HG02610 (cell line): Measurements from ENCODE around the gene RCN2.

Experiments
- ATAC-seq: cut with Tn5 transposase; IDR thresholded peaks from one replicate; pipeline ENCODE4 v1.9.1; 2021; ENCODE audit warnings: mild to moderate bottlenecking, moderate library complexity; ENCODE audit not compliant: unreplicated experiment

RCN2 gene

DNA sequence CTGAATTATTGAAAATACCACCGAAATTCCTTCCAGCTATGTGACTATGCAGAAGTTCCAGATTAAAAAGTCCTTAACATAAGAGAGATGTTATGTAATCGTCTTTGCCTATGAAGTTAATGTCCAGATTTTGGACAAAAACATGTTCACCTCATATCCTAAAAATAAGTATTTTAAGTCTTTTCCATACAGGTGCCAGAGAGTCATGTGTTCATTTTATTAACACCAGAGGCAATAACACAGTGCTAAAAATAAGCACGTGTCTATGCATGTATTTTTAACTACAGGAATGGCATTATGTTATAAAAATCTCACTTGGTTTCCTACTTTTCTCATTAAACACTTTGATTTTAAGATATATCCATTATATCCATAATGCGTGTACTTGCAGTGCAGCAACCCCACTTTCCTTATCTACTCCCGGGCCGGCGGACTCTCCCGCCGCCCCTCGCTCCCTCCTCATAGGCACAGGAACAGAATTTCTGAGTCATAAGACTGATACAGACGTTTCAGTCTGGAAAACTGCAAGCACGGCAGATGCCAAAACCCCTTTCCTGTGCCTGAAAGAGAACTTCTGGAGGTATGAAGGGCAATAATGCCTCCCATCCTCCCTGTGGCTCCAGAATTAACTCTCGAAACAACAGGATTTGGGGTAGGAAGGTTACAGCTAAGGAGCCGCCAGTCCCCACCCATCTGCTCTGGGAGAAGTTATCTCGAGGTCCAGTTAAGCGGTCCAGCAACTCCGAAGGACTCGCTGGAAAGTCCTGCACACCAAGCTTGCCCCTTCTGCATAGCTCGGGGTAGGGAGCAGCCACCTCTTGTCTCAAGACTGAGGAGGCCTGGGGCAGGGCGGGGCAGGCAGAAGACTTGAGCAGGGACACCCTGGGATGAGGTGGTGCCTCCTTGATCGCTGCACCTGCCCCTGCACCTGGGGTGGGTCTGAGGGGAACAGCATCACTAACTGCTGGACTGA lies 41.1 kb downstream of the RCN2 start:
- ATAC-seq, result no peak

GRCh38 chr15:76973362-76973743 lies 41.8 kb downstream of the RCN2 start:
- ATAC-seq, result no peak

GRCh38 chr15:76973906-76974305 lies 42.4 kb downstream of the RCN2 start:
- no peak for ATAC-seq

DNA sequence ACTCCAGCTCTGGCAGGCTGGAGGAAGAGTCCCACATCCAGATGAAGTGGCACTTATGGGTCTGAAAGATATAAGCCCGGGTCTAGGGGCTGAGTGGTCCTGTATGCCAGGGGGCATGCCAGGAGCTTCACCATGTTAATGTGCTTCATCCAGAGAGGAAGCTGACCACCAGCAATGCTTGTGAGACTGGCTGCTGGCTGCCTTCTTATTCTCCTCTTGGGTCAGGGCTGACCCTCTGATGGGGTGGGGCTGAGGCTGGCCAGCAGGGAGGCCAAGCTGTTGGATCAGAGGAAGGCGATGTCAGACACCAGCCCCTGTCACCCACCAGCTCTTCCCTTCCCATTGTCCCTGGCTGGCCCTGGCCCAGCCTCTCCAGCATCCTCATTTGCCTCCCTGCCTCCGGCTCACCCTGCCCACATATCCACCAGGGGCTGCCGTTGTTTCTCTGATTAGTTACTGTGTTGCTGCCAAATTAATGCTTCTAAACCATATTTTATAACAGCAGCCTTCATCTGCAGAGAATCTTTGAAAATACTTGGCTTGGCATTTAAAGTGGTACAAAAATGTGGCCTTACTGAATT lies 43.0 kb downstream of the RCN2 start:
- ATAC-seq, result no peak

DNA sequence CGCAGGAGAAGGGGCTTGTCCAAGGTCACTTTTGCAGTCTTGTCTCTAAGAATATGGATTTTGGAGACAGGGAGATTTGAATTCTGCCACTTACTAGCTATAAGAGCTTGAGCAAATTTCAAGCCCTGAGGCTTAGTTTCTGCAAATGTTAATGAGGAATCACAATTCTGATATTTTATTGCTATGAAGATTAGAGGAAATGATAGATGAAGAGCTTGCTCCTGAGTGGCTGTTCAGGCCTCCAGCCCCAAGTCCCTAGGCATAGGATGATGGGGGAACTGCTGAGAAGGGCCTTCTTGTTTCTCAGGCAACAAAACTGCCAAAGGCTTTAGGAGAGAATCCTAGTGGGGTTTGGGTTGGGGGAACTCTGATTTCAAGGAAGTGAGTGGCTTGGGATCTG lies 44.6 kb downstream of the RCN2 start:
- ATAC-seq, result no peak

GRCh38 chr15:76976572-76977270 lies 45.2 kb downstream of the RCN2 start:
- ATAC-seq, result no peak

- ATAC-seq, result no peak
Observed at GRCh38 chr15:76978522-76979330, 47.2 kb downstream of the RCN2 start.

- ATAC-seq, result no peak
Observed at GRCh38 chr15:76979331-76979925, 47.9 kb downstream of the RCN2 start.

DNA sequence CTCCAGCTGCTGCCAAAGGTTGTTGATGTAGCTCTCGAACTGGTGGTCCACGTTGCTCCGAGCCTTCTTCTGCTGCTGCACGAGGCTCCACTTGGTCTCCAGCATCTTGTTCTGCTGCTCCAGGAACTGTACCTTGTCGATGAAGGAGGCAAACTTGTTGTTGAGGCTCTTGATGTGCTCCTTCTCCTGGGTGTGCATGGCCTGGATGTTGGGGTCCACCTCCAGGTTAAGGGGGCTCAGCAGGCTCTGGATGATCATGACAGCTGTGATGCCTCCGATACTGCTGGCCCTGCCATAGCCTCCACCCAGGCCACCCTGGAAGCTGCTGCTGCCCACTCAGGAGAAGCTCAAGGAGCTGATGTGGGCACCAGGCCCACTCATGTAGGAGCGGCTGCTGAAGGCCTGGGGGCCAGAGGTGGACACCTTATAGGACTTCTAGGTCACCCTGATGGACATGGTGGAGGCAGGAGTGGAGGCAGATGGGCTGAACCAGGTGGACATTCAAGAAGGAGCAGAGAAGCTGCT lies 48.5 kb downstream of the RCN2 start:
- no peak for ATAC-seq

DNA sequence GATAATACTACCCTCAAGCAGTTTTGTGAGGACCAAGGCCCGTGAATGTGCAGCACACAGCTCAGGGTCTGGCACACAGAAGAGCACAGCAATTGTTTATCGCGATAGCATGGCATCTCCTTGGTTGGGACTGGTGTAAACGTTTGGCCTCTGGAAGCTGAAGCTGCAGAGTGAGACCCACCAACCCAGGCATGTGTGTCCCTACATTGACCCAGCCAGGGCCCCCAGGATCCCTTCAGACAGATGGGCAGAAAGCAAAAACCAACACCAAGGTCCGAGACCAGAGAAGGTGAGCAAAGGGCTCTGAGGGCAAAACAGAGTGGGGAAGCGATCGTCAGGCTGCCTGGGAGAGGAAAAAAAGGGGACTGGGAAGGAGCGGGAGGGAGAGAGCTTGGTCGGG lies 50.8 kb downstream of the RCN2 start:
- ATAC-seq, result no peak

DNA sequence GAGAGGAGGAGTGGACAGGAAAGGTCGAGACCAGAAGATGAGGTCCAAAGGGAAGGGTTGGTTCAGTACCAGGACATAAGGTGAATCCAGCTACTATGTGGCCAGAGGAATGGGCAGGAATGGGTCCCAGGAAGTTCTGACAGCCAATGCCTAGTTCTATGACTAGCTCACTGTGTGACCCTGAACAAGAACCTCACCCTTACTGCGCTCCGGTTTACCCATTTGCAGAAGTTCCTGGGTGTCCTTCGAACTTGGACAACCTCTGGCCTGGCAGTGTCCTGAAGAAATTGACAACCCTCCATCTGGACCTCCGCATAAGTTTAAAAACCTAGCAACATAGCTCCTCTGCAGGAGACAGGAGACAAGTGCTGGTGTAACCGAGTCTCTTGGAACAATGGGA lies 51.2 kb downstream of the RCN2 start:
- no peak for ATAC-seq

DNA sequence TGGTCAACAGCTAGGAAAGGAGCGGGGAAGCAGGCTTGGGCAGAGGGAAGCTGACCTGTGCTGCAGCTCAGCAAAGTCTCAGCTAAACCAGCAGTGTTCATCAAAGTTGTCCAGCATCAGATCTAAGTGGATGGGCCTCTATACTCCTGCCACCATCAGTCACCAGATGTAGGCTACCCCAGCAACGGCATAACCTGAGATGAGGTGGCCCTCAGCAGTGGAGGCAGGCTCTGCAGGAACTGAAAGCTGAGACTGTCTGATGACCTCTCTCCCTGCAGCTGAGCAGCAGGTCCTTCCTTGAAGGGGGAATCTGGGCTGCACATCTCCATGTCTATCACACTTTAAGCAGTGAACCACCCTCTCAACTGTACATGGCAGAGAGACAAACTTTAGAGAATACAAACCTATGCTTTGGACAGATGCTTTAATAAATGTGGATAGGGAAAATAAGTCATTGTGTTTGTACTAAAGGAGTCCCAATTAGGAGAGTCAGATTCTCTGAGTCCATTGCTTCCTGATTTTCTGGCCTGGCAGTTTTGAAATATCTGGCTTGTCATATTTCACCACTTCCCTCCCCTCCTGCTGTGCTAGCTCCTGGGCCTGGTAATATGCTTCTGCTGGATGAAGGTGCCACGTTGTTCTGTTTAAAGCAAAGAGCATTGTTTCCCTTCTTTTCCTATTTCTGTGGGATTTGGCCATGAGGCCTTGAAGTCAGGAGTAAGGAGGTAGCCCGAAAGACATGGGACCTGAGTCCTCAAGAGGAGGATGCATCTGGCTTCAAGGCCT lies 52.2 kb downstream of the RCN2 start:
- ATAC-seq, result no peak

DNA sequence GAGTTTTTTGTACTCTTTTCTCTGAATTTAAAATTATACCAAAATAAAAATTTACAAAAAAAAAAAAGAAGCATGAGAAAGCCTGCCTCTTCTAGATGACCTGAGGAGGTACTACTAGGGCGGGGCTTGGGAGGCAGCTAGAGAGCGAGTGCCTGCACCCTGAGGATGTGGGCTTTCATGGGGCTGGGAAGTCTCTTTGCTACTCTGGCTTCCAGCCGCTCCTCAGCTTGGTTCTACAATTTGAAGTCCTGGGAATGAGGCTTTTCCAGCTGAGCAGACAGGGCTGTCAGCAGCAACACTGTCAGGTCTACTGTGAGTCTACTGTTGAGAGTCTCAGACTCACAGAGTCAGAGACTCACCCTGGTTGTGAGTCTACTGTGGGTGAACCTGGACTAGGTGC lies 55.2 kb downstream of the RCN2 start:
- ATAC-seq, result no peak

DNA sequence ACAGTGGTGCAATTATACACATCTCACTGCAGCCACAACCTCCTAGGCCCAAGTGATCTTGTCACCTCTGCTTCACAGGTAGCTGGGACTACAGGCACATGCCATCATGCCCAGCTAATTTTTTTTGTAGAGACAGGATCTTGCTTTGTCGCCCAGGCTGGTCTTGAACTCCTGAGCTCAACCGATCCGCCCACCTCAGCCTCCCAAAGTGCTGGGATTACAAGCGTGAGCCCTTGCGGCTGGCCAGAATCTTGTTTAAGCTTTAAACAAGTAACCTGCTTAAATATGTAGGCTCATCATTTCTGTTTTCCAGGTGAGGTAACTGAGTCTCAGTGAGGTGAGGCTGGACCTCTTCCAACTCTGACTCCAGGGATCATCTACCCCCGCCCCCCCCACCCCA lies 55.7 kb downstream of the RCN2 start:
- ATAC-seq, result no peak

- peak; percentile 86 for ATAC-seq
Observed at GRCh38 chr15:76987896-76988860, 56.6 kb downstream of the RCN2 start.

DNA sequence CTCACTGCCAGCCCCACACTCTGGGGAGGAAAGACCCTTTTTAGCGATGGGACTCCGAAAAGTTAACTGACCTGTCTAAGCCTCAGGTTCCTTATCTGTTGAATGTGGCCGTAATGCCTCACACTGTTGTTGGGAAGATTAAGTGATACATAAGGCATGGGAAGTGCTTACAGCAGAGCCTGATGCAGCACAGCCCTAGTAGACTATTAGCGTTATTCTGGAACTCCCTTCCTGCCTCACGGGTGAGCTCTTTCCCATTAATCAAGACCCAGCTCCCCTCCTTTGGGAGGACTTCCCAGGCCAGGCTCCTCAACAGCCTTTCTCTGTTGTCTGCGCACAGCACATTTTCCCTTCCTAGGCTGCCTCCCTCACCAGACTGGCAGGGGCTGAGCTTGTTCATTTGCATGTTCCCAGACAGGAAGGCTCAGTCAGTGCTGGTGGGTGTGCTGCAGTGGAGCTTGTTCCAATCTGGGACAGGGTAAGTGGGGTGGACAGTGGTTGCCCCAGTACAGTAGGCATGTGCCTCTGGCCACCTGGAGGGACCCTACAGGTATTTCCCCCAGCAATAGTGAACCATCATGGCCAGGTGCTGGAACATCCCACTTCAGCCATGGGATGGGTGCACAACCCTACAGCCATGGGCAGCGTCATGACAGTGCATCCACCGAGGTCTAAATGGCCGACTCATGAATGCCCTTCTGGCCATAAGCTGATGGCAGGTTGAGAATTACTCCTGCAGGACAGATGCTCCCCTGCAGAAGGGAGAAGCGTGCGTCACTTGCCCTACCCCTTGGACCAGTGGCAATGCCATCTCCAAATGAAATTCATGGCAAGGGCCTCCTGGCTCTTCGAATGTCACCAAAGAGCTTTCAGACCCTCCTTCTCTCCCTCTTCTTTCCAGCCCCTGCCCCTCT lies 57.6 kb downstream of the RCN2 start:
- ATAC-seq, result no peak

DNA sequence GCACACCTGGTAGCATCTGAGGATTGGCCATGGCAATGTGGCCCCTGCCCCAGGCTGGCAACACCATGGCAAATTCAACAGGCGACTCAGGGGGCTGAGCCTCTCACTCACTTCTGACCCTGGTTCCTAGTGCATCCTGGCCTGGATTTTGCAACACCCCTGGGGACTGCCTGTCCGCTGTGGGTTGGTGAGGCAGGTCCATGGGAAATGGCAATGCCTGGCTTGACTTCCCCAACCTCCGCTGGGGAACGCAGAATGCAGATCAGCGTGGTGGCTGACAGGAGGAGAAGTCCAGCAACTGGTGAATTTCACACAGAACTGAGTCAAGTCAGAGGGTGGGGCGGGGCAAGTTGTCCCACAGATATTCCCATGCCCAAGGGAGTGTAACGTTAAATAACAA lies 59.5 kb downstream of the RCN2 start:
- no peak for ATAC-seq
